SK-N-DZ (cell line): Measurements from ENCODE around the gene WBP2.
"Not testable (repeated sequence)": the region's sequence is repeated elsewhere in the genome, so short reads cannot be mapped to it uniquely, and the experiment has no call there.

Experiments
- DNase-seq: peaks from one replicate; pipeline ENCODE4 v3.0.0-alpha.2; 2015; ENCODE audit warnings: low spot score

Gene WBP2

DNA sequence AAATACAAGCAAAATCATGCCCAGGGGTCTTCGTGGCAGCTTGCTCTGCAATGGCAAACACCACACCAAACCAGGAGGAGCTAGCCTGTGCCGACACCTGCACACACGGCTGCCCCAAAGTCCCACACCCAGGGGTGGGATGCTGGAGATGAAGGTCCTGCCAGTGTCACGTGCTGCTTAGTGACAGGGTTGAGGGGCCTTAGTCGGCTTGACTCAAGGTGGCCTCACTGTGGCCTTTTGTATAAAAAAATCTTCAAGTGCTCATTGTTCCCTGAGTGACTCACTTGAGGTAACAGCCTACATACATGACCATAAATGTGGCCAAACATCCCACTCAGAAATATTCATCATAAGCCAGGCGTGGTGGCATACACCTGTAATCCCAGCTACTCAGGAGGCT lies 34.3 kb upstream of the WBP2 start:
- no peak for DNase-seq

GRCh38 chr17:75888484-75888883 lies 33.3 kb upstream of the WBP2 start:
- DNase-seq, result no peak

GRCh38 chr17:75885860-75886259 lies 30.7 kb upstream of the WBP2 start:
- DNase-seq, result peak; percentile 64

GRCh38 chr17:75885431-75885830 lies 30.3 kb upstream of the WBP2 start:
- DNase-seq, result no peak

DNA sequence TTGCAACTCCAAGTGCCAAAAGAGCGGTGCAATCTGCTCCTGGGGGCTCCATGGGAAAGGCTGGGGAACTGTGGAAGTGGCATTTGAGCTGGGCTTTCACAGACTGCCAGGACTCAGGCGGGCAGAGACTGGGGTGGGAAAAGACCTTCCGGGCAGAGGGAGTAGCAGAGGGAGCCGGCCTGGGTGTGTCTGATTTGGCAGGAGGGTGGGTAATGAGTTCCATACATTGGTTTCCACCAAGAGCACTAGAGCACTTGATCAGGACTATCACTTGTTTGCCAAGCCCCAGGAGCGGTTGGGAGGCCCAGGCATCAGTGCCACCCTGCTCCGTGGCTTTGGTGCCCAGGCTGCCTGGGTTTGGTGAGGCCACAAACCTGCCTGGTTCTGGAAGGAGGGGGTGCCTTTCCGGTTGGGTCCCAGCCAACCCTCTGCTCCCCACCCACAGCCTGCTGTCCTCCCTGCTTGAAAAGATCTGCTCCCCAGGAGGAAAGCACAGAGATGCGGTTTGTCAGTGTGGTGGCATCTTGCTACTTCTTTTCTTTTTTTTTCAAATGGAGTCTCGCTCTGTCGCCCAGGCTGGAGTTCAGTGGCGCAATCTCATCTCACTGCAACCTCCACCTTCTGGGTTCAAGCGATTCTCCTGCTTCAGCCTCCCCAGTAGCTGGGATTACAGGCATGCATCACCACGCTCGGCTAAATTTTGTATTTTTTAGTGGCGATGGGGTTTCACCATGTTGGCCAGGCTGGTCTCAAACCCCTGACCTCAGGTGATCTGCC lies 26.7 kb upstream of the WBP2 start:
- DNase-seq, result no peak

DNA sequence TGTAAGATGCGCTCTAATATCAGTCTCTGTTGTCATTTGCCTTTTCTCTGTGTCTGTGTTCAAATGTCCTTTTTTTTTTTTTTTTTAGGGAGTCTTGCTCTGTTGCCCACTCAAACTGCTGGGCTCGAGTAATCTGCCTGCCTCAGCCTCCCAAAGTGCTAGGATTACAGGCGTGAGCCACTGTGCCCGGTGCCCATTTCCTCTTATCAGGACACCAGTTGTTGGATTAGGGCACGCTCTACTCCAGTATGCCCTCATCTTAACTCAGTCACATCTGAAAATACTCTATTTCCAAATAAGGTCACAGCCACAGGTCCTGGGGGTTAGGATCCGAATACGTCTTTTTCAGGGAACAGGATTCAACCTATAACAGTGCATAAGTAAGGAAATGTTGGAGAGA lies 25.1 kb upstream of the WBP2 start:
- DNase-seq, result no peak

- DNase-seq, result peak; percentile 86
These were observed 23.3 kb upstream of the WBP2 start, which contains the start of gene TRIM47 for GRCh38 chr17:75878174-75878998. TRIM47 (minus strand) TSS chr17:75878581; CDS start chr17:75878548, 33 bp downstream.

DNA sequence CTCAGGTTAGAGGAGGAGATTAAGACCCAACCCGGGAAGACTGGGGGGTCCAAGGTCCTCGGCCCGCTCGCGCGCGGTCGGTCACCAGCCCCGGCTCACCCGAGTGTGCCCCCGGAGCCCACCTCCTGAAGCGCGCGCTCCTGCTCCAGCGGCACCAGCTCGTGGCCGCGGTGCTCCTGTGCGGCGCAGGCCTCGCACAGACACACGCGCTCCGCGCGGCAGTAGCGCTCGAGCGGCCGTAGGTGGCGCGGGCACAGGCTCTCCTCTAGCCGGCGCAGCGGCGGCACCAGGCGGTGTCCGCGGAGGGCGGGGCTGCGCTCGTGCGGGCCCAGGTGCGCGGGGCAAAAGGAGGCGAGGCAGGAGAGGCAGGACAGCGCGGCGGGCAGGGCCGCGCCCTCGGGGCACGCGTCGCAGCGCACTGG lies 22.6 kb upstream of the WBP2 start:
- peak; percentile 80 for DNase-seq

DNA sequence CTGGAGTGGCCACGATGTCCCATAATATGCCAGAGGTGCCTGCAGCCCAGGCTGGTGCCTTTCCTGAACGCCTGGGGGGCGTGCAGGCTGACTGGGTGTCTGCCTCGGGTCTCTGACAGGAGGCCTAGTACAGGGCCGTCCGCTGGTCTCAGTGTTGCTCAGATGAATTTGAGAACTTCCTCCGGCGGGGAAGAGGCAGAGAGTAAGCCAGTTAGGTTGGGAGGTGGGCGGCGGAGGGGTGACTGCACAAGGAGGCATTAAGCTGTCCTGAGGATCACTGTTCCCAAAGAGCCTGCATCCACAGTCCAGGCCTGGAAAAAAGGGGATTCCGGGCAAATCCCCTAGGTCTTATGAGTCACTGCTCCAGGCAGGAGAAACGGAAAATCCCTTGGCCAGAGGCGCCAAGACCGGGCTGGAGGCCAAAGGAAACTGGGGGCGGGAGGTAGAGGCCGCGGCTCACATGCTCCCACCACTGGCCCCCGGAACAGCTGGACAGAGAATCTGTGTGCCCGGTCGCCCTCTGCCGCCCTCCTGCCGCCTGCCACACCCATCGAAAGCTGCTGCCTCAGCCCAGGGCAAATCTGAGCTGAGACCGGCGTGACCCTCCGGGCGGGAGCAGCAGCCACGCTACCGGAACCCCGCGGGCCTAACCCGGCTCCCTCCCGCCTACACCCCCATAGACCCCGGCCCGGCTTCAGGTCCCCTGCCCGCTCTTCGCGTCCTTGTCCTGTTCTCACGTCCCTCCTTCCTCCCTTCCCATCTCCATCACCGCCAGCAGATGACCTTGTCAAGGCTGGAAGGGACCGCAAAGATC lies 22.0 kb upstream of the WBP2 start:
- DNase-seq, result peak; percentile 57

- peak; percentile 83 for DNase-seq
These were observed 21.2 kb upstream of the WBP2 start for GRCh38 chr17:75876190-75876937.

- DNase-seq, result no peak
These were observed 20.7 kb upstream of the WBP2 start for GRCh38 chr17:75875940-75876189.

DNA sequence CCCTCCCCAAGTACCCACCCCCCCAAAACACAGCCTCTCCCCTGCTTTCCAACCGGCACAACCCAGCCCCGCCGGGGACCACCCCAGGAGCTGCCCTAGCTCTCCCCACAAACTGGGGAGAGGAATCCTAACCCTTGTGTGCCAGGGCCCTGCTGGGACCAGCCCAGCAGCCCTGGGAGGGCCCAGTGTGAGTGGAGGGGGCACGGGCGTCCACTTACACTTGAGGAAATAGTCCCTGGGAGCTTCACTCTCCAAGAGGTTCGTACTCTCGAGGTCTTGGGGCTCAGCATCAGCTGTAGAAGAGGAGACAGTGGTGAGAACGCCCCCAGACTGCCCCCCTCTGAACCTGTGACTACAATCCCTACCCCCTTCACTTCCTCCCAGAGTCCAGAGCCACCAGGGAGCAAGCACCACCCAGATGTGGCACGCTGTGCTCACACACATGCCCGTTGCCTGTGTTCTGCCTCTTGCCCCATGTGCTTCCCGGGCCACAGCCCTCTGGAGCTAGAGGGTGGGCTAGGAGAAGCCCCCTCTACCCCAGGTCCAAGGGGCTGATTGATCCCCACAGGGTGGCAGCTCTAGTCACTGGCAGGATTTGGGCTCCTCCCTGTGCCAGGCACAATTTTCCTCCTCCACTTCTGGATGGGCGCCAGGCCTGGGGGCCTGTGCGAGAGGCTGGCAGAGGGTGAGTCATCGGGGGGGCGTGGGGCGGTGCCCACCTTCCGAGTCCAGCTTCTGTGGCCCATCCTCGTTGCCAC lies 20.2 kb upstream of the WBP2 start:
- no peak for DNase-seq

GRCh38 chr17:75874323-75875181 lies 19.4 kb upstream of the WBP2 start:
- no peak for DNase-seq

GRCh38 chr17:75873587-75874322 lies 18.6 kb upstream of the WBP2 start:
- no peak for DNase-seq

- DNase-seq, result no peak
These were observed 17.6 kb upstream of the WBP2 start for GRCh38 chr17:75872434-75873351.

DNA sequence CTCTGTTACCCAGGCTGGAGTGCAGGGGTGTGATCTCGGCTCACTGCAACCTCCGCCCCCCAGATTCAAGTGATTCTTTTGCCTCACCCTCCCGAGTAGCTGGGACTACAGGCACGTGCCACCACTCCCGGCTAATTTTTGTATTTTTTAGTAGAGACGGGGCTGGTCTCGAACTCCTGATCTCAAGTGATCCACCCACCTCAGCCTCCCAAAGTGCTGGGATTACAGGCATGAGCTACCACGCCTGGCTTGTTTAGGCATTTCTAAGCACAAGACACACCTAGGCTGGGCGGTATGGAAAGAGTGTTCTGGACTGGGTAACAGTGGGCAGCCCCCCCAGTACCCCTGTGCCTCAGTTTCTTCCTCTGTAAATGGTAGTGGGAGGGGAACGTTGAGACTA lies 15.1 kb upstream of the WBP2 start:
- DNase-seq, result not testable (repeated sequence)

DNA sequence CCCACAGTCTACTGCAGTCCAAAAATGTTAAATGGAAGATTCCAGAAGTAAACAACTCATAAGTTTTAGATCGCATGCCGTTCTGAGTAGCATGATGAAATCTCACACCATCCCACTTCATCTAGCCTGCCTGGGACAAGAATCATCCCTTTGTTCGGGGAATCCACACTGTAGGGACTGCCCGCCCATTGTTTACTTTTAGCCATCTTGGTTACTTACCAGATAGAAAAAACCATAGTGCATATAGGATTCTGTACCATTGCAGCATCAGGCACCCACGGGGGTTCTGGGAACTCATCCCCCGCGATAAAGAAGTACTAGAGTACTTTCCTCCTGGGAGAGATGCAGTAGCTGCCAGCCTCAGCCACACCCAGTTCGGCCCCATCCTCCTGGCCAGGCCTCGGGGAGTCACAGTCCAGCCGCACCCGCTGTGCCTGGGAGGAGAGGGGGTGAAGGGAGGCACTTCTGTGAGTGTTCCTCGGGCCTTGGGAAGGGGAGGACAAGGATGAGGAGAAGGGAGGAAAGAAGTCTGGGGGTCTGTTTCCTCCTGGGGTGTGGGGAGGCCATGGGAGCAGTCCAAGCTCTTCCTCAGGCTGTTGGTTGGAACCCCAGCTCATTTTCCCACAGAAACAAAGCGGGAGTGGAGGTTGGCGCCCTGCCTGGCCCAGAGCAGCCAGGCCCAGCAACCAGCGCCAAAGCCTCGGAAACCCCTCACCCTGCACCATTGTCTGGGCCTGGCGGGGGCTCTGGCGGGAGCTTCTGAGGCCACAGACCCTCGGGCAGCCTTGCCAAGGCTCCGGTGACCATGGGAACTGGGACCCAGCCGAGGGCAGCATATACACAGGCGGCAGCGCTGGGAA lies 14.4 kb upstream of the WBP2 start:
- DNase-seq, result no peak
